ENCODE data around the gene RPS6KB2.

RPS6KB2 gene
- total RNA-seq, result 58.7 reads per million, percentile 72 among the genes with 10 or more reads in this experiment

DNA sequence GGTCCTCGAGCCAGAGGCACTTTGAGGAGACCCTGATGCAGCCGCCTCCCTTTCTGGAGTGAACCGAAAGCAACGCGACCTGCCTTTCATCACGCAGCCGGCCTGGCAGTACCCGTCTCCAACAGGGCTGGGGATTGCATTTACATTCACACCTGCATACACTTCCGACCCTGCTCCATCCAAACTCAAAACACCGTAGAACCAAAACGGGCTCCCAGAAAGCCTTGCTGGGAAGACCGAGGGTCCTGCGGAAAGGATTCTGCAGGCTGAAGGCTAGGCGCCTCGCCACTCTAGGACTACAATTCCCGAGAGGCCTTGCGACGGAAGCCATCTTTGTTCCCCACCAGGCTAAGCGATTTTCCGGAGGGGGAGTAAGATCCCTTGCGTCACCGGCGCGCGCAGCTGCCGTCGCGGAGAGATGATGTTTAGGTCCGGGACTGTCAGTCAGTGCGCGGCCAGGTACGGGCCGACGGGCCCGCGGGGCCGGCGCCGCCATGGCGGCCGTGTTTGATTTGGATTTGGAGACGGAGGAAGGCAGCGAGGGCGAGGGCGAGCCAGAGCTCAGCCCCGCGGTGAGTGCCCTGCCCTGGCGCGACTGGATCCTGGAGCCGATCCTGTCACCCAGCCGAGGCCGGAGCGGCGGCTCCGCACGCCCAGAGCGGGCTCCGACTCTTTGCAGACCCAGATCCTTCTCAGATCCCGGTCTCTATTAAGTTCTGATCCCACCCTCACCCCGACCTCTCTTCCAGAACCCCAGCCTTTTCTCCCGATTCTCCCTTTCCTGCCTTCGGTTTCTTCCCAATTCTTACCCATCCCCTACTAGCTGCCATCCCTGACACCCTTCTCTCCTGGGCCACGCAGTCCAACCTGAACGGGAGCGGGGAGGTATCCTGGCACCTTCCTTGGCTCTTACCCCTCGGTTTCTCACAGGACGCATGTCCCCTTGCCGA, at the start of gene RPS6KB2:
TSS of gene RPS6KB2 (plus strand) at position 443 of the 950 bp plus-strand sequence. CDS start at position 495, 52 bp downstream.
- DNase-seq, result peak; percentile 100

DNA sequence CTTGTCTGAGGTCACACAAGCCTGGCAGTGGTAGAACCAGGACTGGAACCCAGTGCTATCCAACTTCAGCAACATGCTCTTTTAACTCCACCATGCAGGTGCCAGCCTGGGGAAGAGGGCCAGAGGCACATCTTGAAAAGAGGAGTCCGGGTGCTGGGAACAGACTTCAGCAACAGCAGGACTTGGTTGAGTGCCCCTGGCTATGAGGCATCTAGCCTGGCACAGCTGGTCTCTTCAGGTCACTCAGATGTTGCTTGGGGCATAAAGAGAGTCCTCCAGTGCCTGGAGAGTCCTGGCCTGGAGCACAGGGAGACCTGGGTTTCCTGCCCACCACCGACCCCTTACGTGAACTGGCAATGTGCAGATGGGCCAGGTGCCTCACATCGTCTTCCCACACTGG, 49.8 kb upstream of the RPS6KB2 start:
- DNase-seq, result no peak

DNA sequence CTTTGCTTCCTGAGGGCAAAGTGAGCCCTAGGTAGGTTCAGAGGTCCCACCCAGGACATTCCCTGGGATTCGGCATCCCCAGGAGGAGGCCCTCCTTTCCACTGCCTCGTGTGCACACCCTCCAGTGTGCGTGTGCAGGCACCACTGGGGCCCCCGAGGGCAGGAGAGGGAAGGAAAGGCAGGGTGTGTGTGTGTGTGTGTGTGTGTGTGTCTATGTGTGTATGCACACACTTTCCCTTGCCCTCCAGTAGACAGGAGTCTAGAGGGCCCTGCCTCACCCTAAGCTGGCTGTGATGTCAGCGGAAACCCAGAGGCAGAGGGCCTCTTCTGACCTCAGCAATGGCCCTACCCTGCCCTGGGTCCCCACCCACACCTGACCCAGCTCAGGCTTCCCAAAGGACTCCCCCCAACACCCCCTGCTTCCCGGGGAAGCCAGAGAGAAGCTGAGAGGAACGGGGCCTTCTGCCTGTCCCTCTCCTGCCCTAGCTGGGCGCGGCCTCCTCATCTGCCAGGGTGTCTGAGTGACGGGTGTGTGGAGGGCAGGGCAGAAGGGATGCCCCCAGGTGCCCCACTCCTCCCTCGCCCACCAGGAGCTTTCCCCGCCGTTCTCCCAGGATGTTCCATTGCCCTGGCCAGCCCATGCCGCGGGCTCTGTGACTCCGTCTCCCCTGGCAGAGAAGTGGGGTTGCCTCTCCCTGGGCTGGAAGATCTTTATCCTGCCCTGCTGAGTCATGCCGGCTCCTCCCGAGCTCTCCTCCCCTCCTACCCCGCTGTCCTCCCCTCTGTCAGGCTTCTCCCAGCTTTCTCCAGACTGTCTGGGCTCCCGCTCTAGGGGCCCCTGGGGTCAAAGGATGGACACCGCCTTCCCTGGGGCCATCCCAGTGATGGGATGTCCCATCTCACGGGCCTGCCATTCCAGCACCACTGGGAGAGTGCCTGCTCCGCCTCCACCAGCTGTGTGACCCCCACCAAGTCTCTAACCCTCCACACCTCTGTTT, 48.9 kb upstream of the RPS6KB2 start:
- DNase-seq, result no peak

DNA sequence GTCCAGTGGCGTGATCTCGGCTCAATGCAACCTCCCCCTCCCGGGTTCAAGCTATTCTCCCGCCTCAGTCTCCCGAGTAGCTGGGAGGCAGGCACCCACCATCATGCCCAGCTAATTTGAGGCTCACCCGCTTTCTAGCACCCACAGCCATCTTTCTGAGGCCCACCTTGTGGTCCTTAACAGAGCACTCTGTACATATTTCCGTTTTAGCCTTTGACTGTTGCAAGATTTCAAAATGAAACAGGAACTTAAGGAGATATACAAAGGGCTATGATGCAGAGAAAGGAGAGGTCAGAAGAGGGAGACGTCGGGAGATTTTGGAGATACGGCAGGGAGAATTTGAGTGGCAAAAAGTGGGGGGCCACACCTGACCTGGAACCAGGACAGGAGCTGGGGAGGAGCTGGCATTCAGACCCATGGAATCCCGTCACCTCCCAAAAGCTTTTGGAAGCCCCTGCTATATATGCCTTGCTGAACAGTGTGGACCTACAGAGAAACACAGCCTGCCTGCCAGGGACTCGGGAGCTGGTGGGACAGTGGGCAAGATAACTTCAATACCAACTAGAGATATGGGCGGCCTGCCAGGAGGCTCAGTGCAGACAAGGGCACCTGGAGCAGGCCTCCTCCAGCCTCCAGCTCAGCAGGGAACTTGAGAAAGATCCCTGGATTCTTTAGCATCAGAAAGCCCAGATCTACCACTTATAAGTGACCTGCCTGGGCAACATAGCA, 46.9 kb upstream of the RPS6KB2 start:
- no peak for DNase-seq

DNA sequence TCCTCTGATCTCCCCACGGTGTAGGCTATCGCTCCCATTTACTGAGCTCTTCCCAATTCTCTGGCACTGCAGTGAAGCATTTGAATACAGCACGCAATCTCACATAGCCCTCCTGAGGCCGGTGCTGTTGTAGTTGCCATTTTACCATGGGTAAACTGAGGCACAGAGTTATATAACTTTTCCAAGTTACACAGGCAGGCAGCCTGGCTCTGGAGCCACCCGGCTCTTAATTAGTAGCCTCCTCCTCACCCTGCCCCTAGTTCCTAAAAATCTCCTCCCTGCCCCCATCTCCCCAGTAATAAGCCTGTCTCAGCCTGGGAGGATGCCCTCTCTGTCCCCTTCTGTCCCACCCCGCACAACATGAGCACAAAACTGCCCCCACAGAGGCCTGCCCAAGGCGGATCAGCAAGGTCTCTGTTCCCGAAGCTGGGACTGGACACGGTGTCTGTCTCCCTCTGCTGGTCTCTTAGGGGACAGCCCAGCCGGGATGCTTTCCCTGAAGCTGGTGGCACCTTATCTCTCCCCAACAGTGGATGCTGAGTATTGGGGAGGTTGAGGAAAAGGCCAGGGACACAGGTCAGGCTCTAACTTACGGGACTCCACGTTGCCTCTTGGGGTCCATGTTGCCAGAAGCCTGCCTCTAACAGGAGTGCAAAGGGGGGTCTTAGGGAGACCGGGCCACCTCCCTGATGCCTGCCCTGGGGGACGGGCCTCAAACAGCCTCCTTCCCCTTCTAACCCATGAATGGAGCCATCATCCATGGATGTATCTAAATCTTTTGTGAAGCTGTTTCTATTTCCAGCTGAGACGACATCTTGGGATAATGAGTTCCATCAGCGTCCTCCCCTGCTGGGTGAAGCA, 45.8 kb upstream of the RPS6KB2 start:
- peak; percentile 82 for DNase-seq

DNA sequence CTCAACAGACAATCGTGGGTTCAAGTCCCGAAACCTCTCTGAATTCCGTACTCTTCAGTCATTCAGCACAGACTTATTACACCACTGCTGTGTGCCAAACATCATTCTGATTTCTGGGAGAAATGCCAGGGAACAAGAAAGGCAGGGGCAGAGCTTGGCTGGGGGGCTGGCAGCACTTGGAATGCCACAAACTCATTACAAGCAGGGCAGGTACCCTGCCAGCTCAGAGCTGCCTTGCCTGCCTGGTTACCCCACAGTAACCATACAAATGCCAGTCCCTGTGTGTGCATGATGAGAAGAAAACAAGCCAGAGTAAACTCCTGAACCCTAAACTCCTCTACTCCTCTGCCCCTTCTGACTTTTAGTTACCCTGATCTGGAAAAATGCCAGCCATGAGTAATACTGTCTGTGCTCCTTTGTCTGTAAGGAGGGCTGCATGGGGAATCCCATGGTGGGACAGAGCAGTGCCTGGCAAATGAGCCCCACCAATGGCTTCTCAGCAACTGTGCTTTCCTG, 43.4 kb upstream of the RPS6KB2 start:
- DNase-seq, result no peak

DNA sequence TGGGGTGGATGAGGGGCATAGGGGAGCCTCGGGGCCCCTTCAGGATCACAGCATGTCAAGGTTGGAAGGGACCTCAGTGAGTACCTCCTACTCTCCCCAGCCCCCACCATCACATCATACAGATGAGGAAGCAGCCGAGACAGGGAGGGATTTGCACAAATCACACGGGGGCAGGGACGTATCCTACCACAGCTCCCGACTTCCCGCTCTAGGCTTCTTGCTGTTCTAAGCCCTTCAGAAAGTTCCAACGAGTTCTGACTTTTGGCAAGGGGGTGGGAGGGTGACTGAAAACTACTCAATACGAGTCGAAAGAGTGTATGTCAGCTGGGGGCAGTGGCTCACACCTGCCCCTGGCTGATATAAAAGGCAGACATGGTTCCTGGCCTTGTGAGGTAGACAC, 41.2 kb upstream of the RPS6KB2 start:
- no peak for DNase-seq

DNA sequence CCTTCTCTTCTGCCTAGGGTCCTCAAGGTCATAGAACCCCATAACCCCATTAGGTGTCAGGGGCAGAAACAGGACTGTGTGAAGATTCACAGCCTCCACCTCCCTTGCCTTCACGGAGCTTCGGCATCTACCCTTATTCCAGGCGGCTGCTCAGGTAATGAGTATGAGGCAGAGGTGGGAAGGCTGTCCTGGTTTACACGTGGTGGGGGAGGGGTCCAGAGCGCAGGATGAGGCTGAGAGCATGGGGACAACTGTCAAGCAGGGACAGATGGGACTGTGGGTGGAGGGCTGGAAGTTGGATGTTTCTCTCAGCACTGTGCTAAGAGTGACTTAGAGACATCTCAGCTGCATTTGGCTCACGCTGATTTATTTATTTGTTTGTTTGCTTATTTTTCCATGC, 40.8 kb upstream of the RPS6KB2 start:
- DNase-seq, result no peak

DNA sequence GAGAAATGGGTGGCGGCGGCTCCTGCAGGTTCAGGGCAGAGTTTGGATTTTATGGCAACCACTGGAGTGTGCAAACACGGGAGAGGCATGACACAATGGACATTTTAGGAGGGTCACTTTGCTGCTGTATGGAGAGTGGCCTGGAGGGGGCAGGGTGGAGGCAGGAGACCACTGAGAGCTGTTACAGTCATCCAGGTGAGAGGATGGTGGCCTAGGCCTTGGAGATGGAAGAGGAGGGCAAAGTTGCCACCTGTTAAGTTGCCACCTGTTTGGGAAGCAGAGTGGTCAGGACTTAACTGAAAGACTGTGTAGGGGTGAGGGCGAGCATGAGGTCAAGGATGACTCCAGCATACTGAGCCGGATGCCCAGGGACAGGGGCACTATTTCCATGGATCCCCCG, 38.8 kb upstream of the RPS6KB2 start:
- DNase-seq, result peak; percentile 39

DNA sequence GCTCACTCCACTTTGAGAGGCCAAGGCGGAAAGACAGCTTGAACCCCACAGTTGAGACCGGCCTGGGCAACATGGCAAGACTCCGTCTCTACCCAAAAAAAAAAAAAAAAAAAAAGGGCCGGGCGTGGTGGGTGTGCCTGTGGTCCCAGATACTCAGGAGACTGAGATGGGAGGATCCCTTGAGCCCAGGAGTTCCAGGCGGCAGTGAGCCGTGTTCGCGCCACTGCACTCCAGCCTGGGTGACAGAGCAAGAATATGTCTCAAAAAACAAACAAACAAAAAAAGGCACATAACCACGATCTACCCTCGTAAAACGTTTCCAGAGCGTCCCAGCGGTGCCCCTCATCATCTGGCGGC, 37.4 kb upstream of the RPS6KB2 start:
- DNase-seq, result no peak

DNA sequence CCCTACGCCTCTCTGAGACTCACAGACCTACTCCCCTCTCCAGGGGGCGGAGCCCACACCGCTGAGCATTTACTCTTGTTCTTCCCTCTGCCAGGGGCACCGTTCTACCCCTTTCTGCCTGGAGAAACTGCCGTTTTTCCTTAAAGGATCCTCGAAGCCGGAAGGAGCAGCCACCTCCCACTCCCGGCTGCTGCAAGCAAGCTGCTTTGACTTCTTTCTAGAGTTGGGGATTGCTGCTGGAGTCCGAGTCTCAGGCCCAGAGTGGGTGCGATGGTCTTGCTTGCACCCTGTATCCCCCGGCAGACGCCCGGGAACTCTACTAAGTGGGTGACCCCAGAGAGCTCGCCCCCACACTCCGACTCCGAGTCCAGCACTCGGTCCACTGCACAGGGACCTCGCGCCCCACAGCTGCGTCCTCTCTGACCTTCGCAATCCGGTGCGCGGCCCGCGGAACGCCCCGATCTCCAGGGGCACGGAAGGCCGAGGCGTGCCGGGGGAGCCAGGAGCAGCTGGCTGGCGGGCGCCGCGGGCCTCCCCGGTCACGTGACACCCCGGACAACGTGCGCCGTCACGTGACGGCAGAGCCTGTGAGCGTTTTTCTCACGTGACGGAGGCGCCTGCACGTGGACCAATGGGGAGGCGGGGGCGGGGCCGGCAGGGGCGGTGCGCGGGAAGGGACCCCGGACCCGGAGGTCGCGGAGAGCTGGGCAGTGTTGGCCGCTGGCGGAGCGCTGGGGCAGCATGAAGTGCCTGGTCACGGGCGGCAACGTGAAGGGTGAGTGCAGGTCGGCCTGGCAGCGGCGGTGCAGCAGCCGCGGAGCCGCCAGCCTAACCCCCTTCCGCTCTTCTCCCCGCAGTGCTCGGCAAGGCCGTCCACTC, 36.8 kb upstream of the RPS6KB2 start, which contains the start of gene RAD9A:
TSS of gene RAD9A (plus strand) at position 683 of the 879 bp plus-strand sequence. CDS start at position 742, 59 bp downstream.
- peak; percentile 95 for DNase-seq

DNA sequence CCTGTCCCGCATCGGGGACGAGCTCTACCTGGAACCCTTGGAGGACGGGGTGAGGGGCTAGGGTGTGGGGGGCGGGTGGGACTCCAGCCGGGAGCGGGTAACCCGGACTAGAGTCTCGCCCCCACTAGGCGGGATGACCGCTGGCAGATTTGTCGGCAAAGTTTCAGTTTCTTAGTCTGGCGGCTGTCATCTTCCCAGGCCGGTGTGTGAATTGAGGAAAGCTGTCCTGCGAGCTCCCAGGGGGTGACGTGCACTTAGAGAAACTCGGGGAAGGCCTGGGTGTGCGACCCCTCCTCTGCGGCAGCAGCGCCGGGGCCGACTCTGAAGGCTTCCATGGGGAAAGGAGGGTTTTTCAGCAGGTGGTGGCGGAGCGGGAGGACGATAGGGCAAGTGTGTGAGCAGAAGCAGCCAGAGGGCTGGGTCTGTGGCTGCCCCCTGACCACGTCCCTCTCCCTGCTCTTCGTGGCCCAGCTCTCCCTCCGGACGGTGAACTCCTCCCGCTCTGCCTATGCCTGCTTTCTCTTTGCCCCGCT, 36.0 kb upstream of the RPS6KB2 start:
- no peak for DNase-seq

DNA sequence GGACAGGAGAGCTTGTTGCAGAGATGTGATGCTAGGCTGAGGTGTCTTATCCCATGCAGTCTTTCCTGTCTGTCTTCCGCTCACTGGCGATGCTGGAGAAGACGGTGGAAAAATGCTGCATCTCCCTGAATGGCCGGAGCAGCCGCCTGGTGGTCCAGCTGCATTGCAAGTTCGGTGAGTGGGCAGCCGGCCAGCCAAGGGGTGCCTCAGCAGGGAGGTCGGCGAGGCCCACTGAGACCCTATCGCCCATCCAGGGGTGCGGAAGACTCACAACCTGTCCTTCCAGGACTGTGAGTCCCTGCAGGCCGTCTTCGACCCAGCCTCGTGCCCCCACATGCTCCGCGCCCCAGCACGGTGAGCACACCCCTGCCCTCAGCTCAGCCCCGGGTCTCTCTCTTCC, 34.9 kb upstream of the RPS6KB2 start:
- no peak for DNase-seq

DNA sequence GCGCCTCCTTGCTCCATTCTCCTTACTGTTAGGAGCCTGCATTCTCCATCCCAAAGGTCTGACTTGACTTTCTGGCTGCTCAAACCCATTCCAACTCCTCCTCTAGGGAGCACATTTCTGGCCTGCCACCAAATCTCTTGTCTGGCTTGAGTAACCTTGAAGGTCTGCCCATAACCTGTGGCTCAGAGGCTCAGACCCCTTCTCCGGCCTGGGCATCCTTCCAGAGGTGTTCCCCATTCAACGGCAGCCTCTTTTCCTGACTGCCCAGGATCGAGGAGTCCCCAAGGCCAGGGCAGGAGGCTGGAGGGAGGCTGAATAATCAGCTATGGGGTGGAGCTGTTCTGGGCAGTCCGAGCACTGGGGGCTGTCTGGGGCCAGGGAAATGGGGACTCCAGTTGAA, 34.3 kb upstream of the RPS6KB2 start:
- DNase-seq, result no peak

DNA sequence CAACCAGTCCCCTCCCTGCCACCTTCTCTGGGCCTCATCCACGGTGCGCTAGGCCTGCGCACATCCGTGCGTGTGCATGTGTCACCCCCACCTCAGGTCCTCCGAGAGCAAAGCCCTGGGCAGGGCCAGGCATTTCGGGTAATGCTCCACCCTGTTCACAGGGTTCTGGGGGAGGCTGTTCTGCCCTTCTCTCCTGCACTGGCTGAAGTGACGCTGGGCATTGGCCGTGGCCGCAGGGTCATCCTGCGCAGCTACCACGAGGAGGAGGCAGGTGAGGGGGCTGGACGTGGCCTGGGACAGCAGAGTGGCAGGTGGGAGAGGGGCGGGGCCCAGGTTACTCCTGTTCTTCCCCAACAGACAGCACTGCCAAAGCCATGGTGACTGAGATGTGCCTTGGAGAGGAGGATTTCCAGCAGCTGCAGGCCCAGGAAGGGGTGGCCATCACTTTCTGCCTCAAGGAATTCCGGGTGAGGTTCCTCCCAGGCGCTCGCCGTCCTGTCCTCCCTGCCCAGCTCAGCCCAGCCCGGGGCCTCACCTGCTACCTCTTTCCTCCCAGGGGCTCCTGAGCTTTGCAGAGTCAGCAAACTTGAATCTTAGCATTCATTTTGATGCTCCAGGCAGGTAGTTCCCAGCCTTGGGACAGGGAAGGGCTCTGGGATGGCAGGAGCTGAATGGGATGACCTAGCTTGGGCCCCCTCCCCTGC, 32.6 kb upstream of the RPS6KB2 start:
- DNase-seq, result no peak

DNA sequence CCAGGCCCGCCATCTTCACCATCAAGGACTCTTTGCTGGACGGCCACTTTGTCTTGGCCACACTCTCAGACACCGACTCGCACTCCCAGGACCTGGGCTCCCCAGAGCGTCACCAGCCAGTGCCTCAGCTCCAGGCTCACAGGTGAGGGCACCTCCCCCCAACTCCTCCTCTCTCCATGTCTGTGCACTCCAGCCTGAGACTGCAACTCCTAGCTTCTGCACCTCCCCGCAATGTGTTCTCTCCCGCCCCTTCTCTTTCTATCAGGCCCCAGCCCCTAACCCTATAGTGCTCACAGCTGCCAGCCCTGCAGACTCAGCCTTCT, 32.1 kb upstream of the RPS6KB2 start:
- DNase-seq, result no peak

DNA sequence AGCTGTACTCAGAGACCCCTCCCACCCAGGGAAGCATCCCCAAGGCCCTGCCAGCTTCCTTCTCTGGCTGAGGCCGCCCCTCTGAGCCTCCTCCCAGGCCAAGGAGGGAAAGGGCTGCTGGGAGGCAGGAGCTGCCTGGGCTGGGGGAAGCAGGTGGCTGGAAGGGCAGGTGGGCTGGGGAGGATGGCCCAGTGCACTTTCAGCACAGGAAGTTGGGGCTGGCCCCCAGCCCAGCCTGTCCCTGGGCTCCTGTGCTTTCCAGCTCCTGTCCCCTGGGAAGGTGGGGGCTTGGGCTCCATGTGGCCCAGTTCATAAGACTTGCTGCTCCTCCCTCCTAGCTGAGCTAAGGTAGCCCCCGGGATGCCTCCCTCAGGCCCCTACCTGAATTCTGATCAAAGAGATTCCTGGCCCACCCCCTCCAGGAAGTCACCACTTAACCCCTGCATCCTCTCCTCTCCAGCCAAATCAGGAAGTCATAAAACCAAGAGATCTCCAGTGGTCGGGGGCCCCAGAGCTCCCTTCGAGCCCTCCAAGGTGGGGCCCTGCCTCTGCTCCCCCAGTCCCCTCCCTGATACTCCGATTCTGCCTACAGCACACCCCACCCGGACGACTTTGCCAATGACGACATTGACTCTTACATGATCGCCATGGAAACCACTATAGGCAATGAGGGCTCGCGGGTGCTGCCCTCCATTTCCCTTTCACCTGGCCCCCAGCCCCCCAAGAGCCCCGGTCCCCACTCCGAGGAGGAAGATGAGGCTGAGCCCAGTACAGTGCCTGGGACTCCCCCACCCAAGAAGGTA, 31.5 kb upstream of the RPS6KB2 start:
- no peak for DNase-seq

DNA sequence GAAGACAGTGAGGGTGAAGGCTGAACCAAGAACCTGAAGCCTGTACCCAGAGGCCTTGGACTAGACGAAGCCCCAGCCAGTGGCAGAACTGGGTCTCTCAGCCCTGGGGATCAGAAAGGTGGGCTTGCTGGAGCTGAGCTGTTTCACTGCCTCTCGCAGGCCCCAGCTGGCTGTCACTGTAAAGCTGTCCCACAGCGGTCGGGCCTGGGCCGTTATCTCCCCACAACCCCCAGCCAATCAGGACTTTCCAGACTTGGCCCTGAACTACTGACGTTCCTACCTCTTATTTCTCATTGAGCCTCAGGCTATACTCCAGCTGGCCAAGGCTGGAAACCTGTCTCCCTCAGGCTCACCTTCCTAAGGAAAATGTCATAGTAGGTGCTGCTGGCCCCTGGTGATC, 30.8 kb upstream of the RPS6KB2 start:
- DNase-seq, result no peak

Data from effector CD4-positive, alpha-beta T cell (primary cell).